HS-27A (cell line): ENCODE results near the gene APOA1.
"Not testable (repeated sequence)": the region's sequence is repeated elsewhere in the genome, so short reads cannot be mapped to it uniquely, and the experiment has no call there.

ENCODE experiments used
- DNase-seq: peaks from one replicate; pipeline ENCODE4 v3.0.0-alpha.2; 2012; ENCODE audit warnings: low read depth, missing footprints

The APOA1 gene

GRCh38 chr11:116813781-116814471 lies 23.5 kb downstream of the APOA1 start:
- no peak for DNase-seq

- DNase-seq: no peak
Measured at GRCh38 chr11:116813170-116813569, 24.3 kb downstream of the APOA1 start.

- DNase-seq: no peak
Measured at GRCh38 chr11:116812109-116812508, 25.3 kb downstream of the APOA1 start.

GRCh38 chr11:116811194-116811593 lies 26.2 kb downstream of the APOA1 start:
- DNase-seq: no peak

- no peak for DNase-seq
Measured at GRCh38 chr11:116808262-116809175, 28.9 kb downstream of the APOA1 start.

- no peak for DNase-seq
Measured at GRCh38 chr11:116807601-116808261, 29.7 kb downstream of the APOA1 start.

GRCh38 chr11:116804001-116804400 lies 33.4 kb downstream of the APOA1 start:
- no peak for DNase-seq

GRCh38 chr11:116801662-116802061 lies 35.8 kb downstream of the APOA1 start:
- DNase-seq: not testable (repeated sequence)

- DNase-seq: no peak
Measured at GRCh38 chr11:116800610-116801009, 36.8 kb downstream of the APOA1 start.

- DNase-seq: no peak
Measured at GRCh38 chr11:116798368-116798767, 39.1 kb downstream of the APOA1 start.

- DNase-seq: no peak
Measured at GRCh38 chr11:116797816-116798215, 39.6 kb downstream of the APOA1 start.

GRCh38 chr11:116796548-116796947 lies 40.9 kb downstream of the APOA1 start:
- DNase-seq: no peak

- no peak for DNase-seq
Measured at GRCh38 chr11:116794851-116795250, 42.6 kb downstream of the APOA1 start.

- DNase-seq: no peak
Measured at GRCh38 chr11:116793772-116794097, 43.7 kb downstream of the APOA1 start.

- no peak for DNase-seq
Measured at GRCh38 chr11:116792869-116793771, 44.3 kb downstream of the APOA1 start.

- DNase-seq: no peak
Measured at GRCh38 chr11:116792144-116792868, 45.1 kb downstream of the APOA1 start.

GRCh38 chr11:116791813-116792143 lies 45.6 kb downstream of the APOA1 start, which contains the start of gene APOA5:
Gene APOA5 (minus strand): TSS chr11:116791879. CDS start chr11:116791860, 19 bp downstream.
- no peak for DNase-seq

- DNase-seq: no peak
Measured at GRCh38 chr11:116791002-116791812, 46.2 kb downstream of the APOA1 start.

- DNase-seq: no peak
Measured at GRCh38 chr11:116790167-116791001, 47.0 kb downstream of the APOA1 start.
